Measurements from ENCODE around the gene GAL3ST2.

The GAL3ST2 gene

DNA sequence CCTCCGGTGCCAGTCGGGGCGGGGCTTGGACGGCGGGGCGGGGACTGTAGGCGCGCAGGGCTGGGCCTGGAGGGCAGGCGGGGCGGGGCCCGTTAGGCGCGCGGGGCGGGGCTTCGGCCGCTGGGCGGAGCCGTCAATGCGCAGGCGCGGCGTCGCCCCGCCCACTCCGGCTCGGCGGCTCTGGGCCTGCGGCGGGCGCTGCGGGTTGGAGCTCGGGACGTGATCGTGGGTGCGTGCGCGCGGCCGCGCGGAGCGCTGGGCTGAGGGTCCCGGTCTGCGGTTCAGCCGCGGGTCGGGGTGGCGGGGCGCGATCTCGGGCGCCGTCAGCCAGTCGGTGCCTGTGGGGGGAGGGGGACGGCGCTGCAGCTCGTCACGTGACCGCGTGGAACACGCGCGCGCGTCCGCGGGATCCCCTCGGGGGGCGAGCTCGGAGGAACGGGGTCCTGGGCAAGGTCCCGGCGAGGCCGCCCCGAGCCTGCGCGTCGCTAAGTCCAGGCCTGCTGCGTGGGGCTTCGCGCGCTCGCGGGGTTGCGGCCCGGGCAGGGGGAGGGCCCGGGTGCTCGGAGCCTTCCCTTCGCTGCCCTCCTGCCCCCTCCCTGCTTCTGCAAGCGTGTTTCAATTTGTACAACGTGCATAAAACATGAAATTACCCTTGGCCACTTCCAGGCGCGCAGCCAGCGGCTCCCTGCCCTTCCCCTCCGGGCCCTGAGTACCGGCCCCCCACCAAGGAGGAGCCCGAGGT lies 42.0 kb upstream of the GAL3ST2 start, which contains the start of gene D2HGDH:
TSS of gene D2HGDH (plus strand) at position 164 of the 742 bp plus-strand sequence. CDS start 595 bp downstream, outside the sequence.
- Histone ChIP-seq H2AK5ac (ENCODE audit: low read length, severe bottlenecking) (no peak within 1 kb of the TSS), H3K36me3 (ENCODE audit: control insufficient read depth in 1 of 2, insufficient read depth in 2 of 2, low read depth in 1 of 2, low read length in 2 of 2) (peaks cover 13 to 17% of the 10 kb centered on the region in 2 experiments), H3K4me1 (ENCODE audit: control insufficient read depth, insufficient read depth, low read depth, low read length) (peaks cover 22% of the 10 kb centered on the region), H2AFZ (ENCODE audit: low read depth, low read length) (peak within 1 kb of the TSS; percentile 64), H3K4me3 (ENCODE audit: insufficient read depth in 1 of 2, low read depth in 1 of 2, low read length in 2 of 2) (peak within 1 kb of the TSS; percentile 93 to 95), H2BK5ac (ENCODE audit: low read depth, low read length, poor library complexity, severe bottlenecking) (peak within 1 kb of the TSS; percentile 95), H4K91ac (ENCODE audit: low read length) (peak within 1 kb of the TSS; percentile 94), H3K79me1 (replicated peaks; ENCODE audit: low read length, poor library complexity, severe bottlenecking) (peaks cover 17% of the 10 kb centered on the region), H3K18ac (ENCODE audit: low read depth in 1 of 2, low read length in 2 of 2) (peak within 1 kb of the TSS; percentile 98 to 99), H3K4ac (ENCODE audit: low read depth in 1 of 2, low read length in 2 of 2) (peak within 1 kb of the TSS; percentile 83 to 89), H4K8ac (ENCODE audit: low read length) (peak within 1 kb of the TSS; percentile 98), H3K9ac (ENCODE audit: low read length) (peak within 1 kb of the TSS; percentile 86), H2BK120ac (ENCODE audit: low read depth, low read length) (peak within 1 kb of the TSS; percentile 27), H3K9me3 (ENCODE audit: control insufficient read depth, low read length) (no peaks in the 10 kb centered on the region), H3K14ac (ENCODE audit: low read length in 2 of 2) (peak within 1 kb of the TSS; percentile 45 to 83), H3K27ac (ENCODE audit: low read length, poor library complexity, severe bottlenecking) (peak within 1 kb of the TSS; percentile 78), H3K23ac (ENCODE audit: low read length in 2 of 2) (peak within 1 kb of the TSS in 1 of 2 experiments; percentile 57), H2BK15ac (ENCODE audit: low read depth, poor library complexity, severe bottlenecking) (peak within 1 kb of the TSS; percentile 95), H3K27me3 (ENCODE audit: control insufficient read depth in 1 of 2, insufficient read depth in 1 of 2, low read length in 2 of 2) (no peaks in the 10 kb centered on the region), H3K4me2 (ENCODE audit: low read length, poor library complexity, severe bottlenecking) (peak within 1 kb of the TSS; percentile 97), H2BK12ac (ENCODE audit: low read length in 2 of 2) (peak within 1 kb of the TSS in 1 of 2 experiments; percentile 51)
- 1% methylated on average over 60 of the region's 98 CpGs for WGBS
- DNase-seq = peak; percentile 81

GRCh38 chr2:241736111-241736510 lies 40.5 kb upstream of the GAL3ST2 start:
- Histone ChIP-seq H3K4me2 (ENCODE audit: low read length, poor library complexity, severe bottlenecking) (no peak overlapping the region), H2BK120ac (ENCODE audit: low read depth, low read length) (no peak overlapping the region), H3K14ac (ENCODE audit: low read length in 2 of 2) (no peak overlapping the region), H3K27me3 (ENCODE audit: control insufficient read depth in 1 of 2, insufficient read depth in 1 of 2, low read length in 2 of 2) (no peaks in the 10 kb centered on the region), H3K23ac (ENCODE audit: low read length in 2 of 2) (no peak overlapping the region), H2BK15ac (ENCODE audit: low read depth, poor library complexity, severe bottlenecking) (no peak overlapping the region), H3K9ac (ENCODE audit: low read length) (no peak overlapping the region), H3K4ac (ENCODE audit: low read depth in 1 of 2, low read length in 2 of 2) (no peak overlapping the region), H3K9me3 (ENCODE audit: control insufficient read depth, low read length) (no peaks in the 10 kb centered on the region), H2AK5ac (ENCODE audit: low read length, severe bottlenecking) (no peak overlapping the region), H3K4me1 (ENCODE audit: control insufficient read depth, insufficient read depth, low read depth, low read length) (peaks cover 30% of the 10 kb centered on the region), H2AFZ (ENCODE audit: low read depth, low read length) (no peak overlapping the region), H4K8ac (ENCODE audit: low read length) (no peak overlapping the region), H2BK12ac (ENCODE audit: low read length in 2 of 2) (no peak overlapping the region), H3K79me1 (replicated peaks; ENCODE audit: low read length, poor library complexity, severe bottlenecking) (peaks cover 25% of the 10 kb centered on the region), H2BK5ac (ENCODE audit: low read depth, low read length, poor library complexity, severe bottlenecking) (no peak overlapping the region), H4K91ac (ENCODE audit: low read length) (no peak overlapping the region), H3K36me3 (ENCODE audit: control insufficient read depth in 1 of 2, insufficient read depth in 2 of 2, low read depth in 1 of 2, low read length in 2 of 2) (peaks cover 19 to 21% of the 10 kb centered on the region in 2 experiments), H3K27ac (ENCODE audit: low read length, poor library complexity, severe bottlenecking) (peak overlapping the region; percentile 28), H3K4me3 (ENCODE audit: insufficient read depth in 1 of 2, low read depth in 1 of 2, low read length in 2 of 2) (peak overlapping the region in 1 of 2 experiments; percentile 93), H3K18ac (ENCODE audit: low read depth in 1 of 2, low read length in 2 of 2) (no peak overlapping the region)
- DNase-seq = no peak
- 93% methylated on average over 3 of the region's 3 CpGs for WGBS

- Histone ChIP-seq H3K4me3 (ENCODE audit: insufficient read depth in 1 of 2, low read depth in 1 of 2, low read length in 2 of 2) (no peak overlapping the region), H3K4me2 (ENCODE audit: low read length, poor library complexity, severe bottlenecking) (no peak overlapping the region), H2BK12ac (ENCODE audit: low read length in 2 of 2) (no peak overlapping the region), H2AFZ (ENCODE audit: low read depth, low read length) (no peak overlapping the region), H3K23ac (ENCODE audit: low read length in 2 of 2) (peak overlapping the region in 1 of 2 experiments; percentile 5), H3K79me1 (replicated peaks; ENCODE audit: low read length, poor library complexity, severe bottlenecking) (peaks cover 38% of the 10 kb centered on the region), H3K36me3 (ENCODE audit: control insufficient read depth in 1 of 2, insufficient read depth in 2 of 2, low read depth in 1 of 2, low read length in 2 of 2) (peaks cover 20 to 27% of the 10 kb centered on the region in 2 experiments), H3K9me3 (ENCODE audit: control insufficient read depth, low read length) (no peaks in the 10 kb centered on the region), H4K8ac (ENCODE audit: low read length) (no peak overlapping the region), H3K9ac (ENCODE audit: low read length) (no peak overlapping the region), H2BK120ac (ENCODE audit: low read depth, low read length) (no peak overlapping the region), H3K27ac (ENCODE audit: low read length, poor library complexity, severe bottlenecking) (no peak overlapping the region), H2BK5ac (ENCODE audit: low read depth, low read length, poor library complexity, severe bottlenecking) (no peak overlapping the region), H3K18ac (ENCODE audit: low read depth in 1 of 2, low read length in 2 of 2) (no peak overlapping the region), H2AK5ac (ENCODE audit: low read length, severe bottlenecking) (no peak overlapping the region), H3K4ac (ENCODE audit: low read depth in 1 of 2, low read length in 2 of 2) (no peak overlapping the region), H3K14ac (ENCODE audit: low read length in 2 of 2) (no peak overlapping the region), H3K4me1 (ENCODE audit: control insufficient read depth, insufficient read depth, low read depth, low read length) (peaks cover 31% of the 10 kb centered on the region), H3K27me3 (ENCODE audit: control insufficient read depth in 1 of 2, insufficient read depth in 1 of 2, low read length in 2 of 2) (no peaks in the 10 kb centered on the region), H2BK15ac (ENCODE audit: low read depth, poor library complexity, severe bottlenecking) (no peak overlapping the region), H4K91ac (ENCODE audit: low read length) (no peak overlapping the region)
- no peak for DNase-seq
- 96% methylated on average over 17 of the region's 17 CpGs for WGBS
Measured at GRCh38 chr2:241738040-241738686, 38.5 kb upstream of the GAL3ST2 start.

- DNase-seq = no peak
Measured at GRCh38 chr2:241739177-241739576, 37.4 kb upstream of the GAL3ST2 start.

More at GRCh38 chr2:241739177-241739576, 37.4 kb upstream of the GAL3ST2 start:
- Histone ChIP-seq H3K9me3 (ENCODE audit: control insufficient read depth, low read length) (no peaks in the 10 kb centered on the region), H2AK5ac (ENCODE audit: low read length, severe bottlenecking) (no peak overlapping the region), H3K27me3 (ENCODE audit: control insufficient read depth in 1 of 2, insufficient read depth in 1 of 2, low read length in 2 of 2) (no peaks in the 10 kb centered on the region), H3K27ac (ENCODE audit: low read length, poor library complexity, severe bottlenecking) (no peak overlapping the region), H3K36me3 (ENCODE audit: control insufficient read depth in 1 of 2, insufficient read depth in 2 of 2, low read depth in 1 of 2, low read length in 2 of 2) (peaks cover 30 to 37% of the 10 kb centered on the region in 2 experiments), H3K9ac (ENCODE audit: low read length) (no peak overlapping the region), H2BK12ac (ENCODE audit: low read length in 2 of 2) (no peak overlapping the region), H3K18ac (ENCODE audit: low read depth in 1 of 2, low read length in 2 of 2) (no peak overlapping the region), H4K8ac (ENCODE audit: low read length) (no peak overlapping the region), H3K14ac (ENCODE audit: low read length in 2 of 2) (no peak overlapping the region), H3K23ac (ENCODE audit: low read length in 2 of 2) (no peak overlapping the region), H2BK120ac (ENCODE audit: low read depth, low read length) (no peak overlapping the region), H4K91ac (ENCODE audit: low read length) (no peak overlapping the region), H3K4me1 (ENCODE audit: control insufficient read depth, insufficient read depth, low read depth, low read length) (peaks cover 23% of the 10 kb centered on the region), H3K4me3 (ENCODE audit: insufficient read depth in 1 of 2, low read depth in 1 of 2, low read length in 2 of 2) (no peak overlapping the region), H3K79me1 (replicated peaks; ENCODE audit: low read length, poor library complexity, severe bottlenecking) (peaks cover 44% of the 10 kb centered on the region), H2BK5ac (ENCODE audit: low read depth, low read length, poor library complexity, severe bottlenecking) (no peak overlapping the region), H3K4me2 (ENCODE audit: low read length, poor library complexity, severe bottlenecking) (no peak overlapping the region), H2BK15ac (ENCODE audit: low read depth, poor library complexity, severe bottlenecking) (no peak overlapping the region), H2AFZ (ENCODE audit: low read depth, low read length) (no peak overlapping the region), H3K4ac (ENCODE audit: low read depth in 1 of 2, low read length in 2 of 2) (no peak overlapping the region)
- WGBS = 92% methylated on average over 15 of the region's 15 CpGs
